ELF-1 (cell line): ENCODE data around the gene RSU1.

Experiments used
- DNase-seq: peaks from one replicate; pipeline ENCODE4 v3.0.0-alpha.2; 2016; ENCODE audit warnings: low read depth, low spot score

Gene RSU1

GRCh38 chr10:16742165-16742960 is 74.9 kb downstream of the RSU1 start:
- DNase-seq: no peak

- no peak for DNase-seq
Observed at GRCh38 chr10:16741540-16741939, 75.7 kb downstream of the RSU1 start.

- no peak for DNase-seq
Observed at GRCh38 chr10:16737420-16737819, 79.8 kb downstream of the RSU1 start.

- DNase-seq: no peak
Observed at GRCh38 chr10:16735671-16736070, 81.6 kb downstream of the RSU1 start.

- DNase-seq: no peak
Observed at GRCh38 chr10:16732376-16732775, 84.8 kb downstream of the RSU1 start.

- no peak for DNase-seq
Observed at GRCh38 chr10:16728266-16728665, 89.0 kb downstream of the RSU1 start.

- DNase-seq: no peak
Observed at GRCh38 chr10:16727666-16728065, 89.6 kb downstream of the RSU1 start.

- DNase-seq: no peak
Observed at GRCh38 chr10:16724509-16724908, 92.7 kb downstream of the RSU1 start.

GRCh38 chr10:16720812-16721211 is 96.4 kb downstream of the RSU1 start:
- DNase-seq: no peak

- DNase-seq: no peak
Observed at GRCh38 chr10:16717622-16718395, 99.4 kb downstream of the RSU1 start.

- DNase-seq: no peak
Observed at GRCh38 chr10:16716051-16716450, 101.2 kb downstream of the RSU1 start.

GRCh38 chr10:16713290-16713689 is 103.9 kb downstream of the RSU1 start:
- no peak for DNase-seq

GRCh38 chr10:16712883-16713282 is 104.3 kb downstream of the RSU1 start:
- DNase-seq: no peak

- no peak for DNase-seq
Observed at GRCh38 chr10:16700331-16700730, 116.9 kb downstream of the RSU1 start.

GRCh38 chr10:16699435-16700057 is 117.7 kb downstream of the RSU1 start:
- DNase-seq: no peak

- DNase-seq: peak; percentile 4
Observed at GRCh38 chr10:16698461-16698860, 118.8 kb downstream of the RSU1 start.

GRCh38 chr10:16690417-16690816 is 126.8 kb downstream of the RSU1 start:
- no peak for DNase-seq

GRCh38 chr10:16689696-16690095 is 127.5 kb downstream of the RSU1 start:
- no peak for DNase-seq

GRCh38 chr10:16689227-16689626 is 128.0 kb downstream of the RSU1 start:
- DNase-seq: no peak

GRCh38 chr10:16686054-16686902 is 130.9 kb downstream of the RSU1 start:
- DNase-seq: no peak

- no peak for DNase-seq
Observed at GRCh38 chr10:16685551-16685950, 131.7 kb downstream of the RSU1 start.

- no peak for DNase-seq
Observed at GRCh38 chr10:16681521-16681920, 135.7 kb downstream of the RSU1 start.
